GM12892 (cell line): ENCODE results near the gene LOXL3.

Source experiments
- POLR2A ChIP-seq: IDR thresholded peaks from 2 replicates; pipeline ENCODE4 v1.6.1; 2011; ENCODE audit warnings: low read depth, low read length, control low read depth
- POLR2AphosphoS5 ChIP-seq: IDR thresholded peaks from 2 replicates; pipeline ENCODE4 v1.6.1; 2011; ENCODE audit warnings: low read depth, low read length, control low read depth

- TF ChIP-seq POLR2A: no peak
- no peak for TF ChIP-seq POLR2AphosphoS5
These were observed 42.8 kb upstream of the LOXL3 start for GRCh38 chr2:74596584-74596983.
